MM.1S (cell line): Measurements from ENCODE around the gene SNX5.

Experiments
- CTCF ChIP-seq: fragments of 300-600 bp; sonication (generic); IDR thresholded peaks from 2 replicates; pipeline ENCODE4 v1.5.1; 2016; ENCODE audit warnings: antibody characterized with exemption, low read length, mixed read lengths
- EZH2 ChIP-seq: fragments of 300-600 bp; sonication (generic); optimal IDR thresholded peaks from 2 replicates; pipeline ENCODE3; 2017; ENCODE audit warnings: low read depth, mild to moderate bottlenecking, antibody characterized with exemption, low read length, mixed read lengths

- no peak for TF ChIP-seq CTCF
- no peak for TF ChIP-seq EZH2
Observed at GRCh38 chr20:17925141-17925939, 43.3 kb downstream of the SNX5 start.
